HCT116 (cell line): Measurements from ENCODE around the gene SARM1. TPM values are rescaled to one million over a fixed set of nuclear protein-coding genes. Genes with fewer than 3 reads are reported as not detected.

ENCODE experiments used
- ATAC-seq: fragments of 200-7000 bp; cut with Tn5 transposase; 2 replicates; pipeline ENCODE4 v1.9.1; 2020; ENCODE audit warnings: mild to moderate bottlenecking, moderate library complexity
- BruUV-seq: library from RNA; stranded (reverse); fragments of 400-500 nt; replicated peaks from 2 replicates; lab custom pipeline; 2021; lab: Mats Ljungman, UMichigan
- CTCF ChIA-PET: fragments of 300-600 bp; sonication (Branson Sonifier 250); formaldehyde crosslinking; loops from one replicate; lab custom pipeline; 2021; ENCODE audit warnings: antibody characterized with exemption; lab: Charles Lee
- POLR2A ChIA-PET: fragments of 300-600, 350-600 bp; sonication (Branson Sonifier 250); formaldehyde crosslinking; loops from one replicate; lab custom pipeline; 2021; ENCODE audit warnings: antibody characterized with exemption; lab: Charles Lee
- RAD21 ChIA-PET, 2 experiments: fragments of 300-600 bp; sonication (Branson Sonifier 250); formaldehyde crosslinking; loops; one replicate each; lab custom pipeline; 2023; ENCODE audit warnings: low total read pairs in 2 of 2; ENCODE audit not compliant: uncharacterized antibody in 2 of 2, unreplicated experiment in 2 of 2, low non-redundant PET in 1 of 2; lab: Charles Lee
- DNase-seq: peaks from one replicate; pipeline ENCODE4 v3.0.0-alpha.2; 2010; ENCODE audit warnings: low read depth, low spot score
- H2AFZ ChIP-seq: fragments of 200-600 bp; shearing (Covaris generic), sonication (generic); 2 replicates; pipeline ENCODE4 v1.6.1; 2017; ENCODE audit warnings: low read depth, mixed run types, mixed read lengths, antibody characterized with exemption, low read length; ENCODE audit not compliant: poor library complexity, severe bottlenecking
- H3K27ac ChIP-seq: 2 replicates; pipeline ENCODE4 v1.5.1; 2012; ENCODE audit warnings: low read depth, low read length
- H3K27me3 ChIP-seq: fragments of 200-600 bp; sonication (generic); 2 replicates; pipeline ENCODE4 v1.6.1; 2016; ENCODE audit warnings: mixed run types, low read length, mixed read lengths; ENCODE audit not compliant: insufficient read depth
- H3K36me3 ChIP-seq, 2 experiments: fragments of 200-500 bp in 1 of 2; fragments of 200-600 bp in 1 of 2; sonication (Bioruptor generic) in 1 of 2; sonication (generic) in 1 of 2; 2 replicates each; pipeline versions ENCODE4 v1.5.1 to v1.6.1; 2014 to 2016; ENCODE audit warnings: low read length in 2 of 2, inconsistent platforms in 1 of 2, mixed read lengths in 1 of 2, mixed run types in 1 of 2; ENCODE audit not compliant: insufficient read depth in 2 of 2, control insufficient read depth in 1 of 2
- H3K4me1 ChIP-seq, 2 experiments: fragments of 200-600 bp in 1 of 2; sonication (generic) in 1 of 2; 2 replicates each; pipeline versions ENCODE4 v1.5.1 to v1.6.1; 2012 to 2017; ENCODE audit warnings: low read length in 2 of 2, inconsistent platforms in 1 of 2, mild to moderate bottlenecking in 1 of 2, mixed read lengths in 1 of 2, mixed run types in 1 of 2, moderate library complexity in 1 of 2; ENCODE audit not compliant: insufficient read depth in 2 of 2, control insufficient read depth in 1 of 2
- H3K4me2 ChIP-seq: fragments of 200-600 bp; sonication (generic); 2 replicates; pipeline ENCODE4 v1.6.1; 2017; ENCODE audit warnings: mixed run types, low read length, mixed read lengths
- H3K4me3 ChIP-seq, 2 experiments: fragments of 200-600 bp in 1 of 2; sonication (generic) in 1 of 2; replicated peaks in 1 of 2; 2 replicates each; pipeline ENCODE4 v1.5.1; 2011 to 2016; ENCODE audit warnings: low read length in 2 of 2, control low read depth in 1 of 2, low read depth in 1 of 2, mild to moderate bottlenecking in 1 of 2, mixed read lengths in 1 of 2, mixed run types in 1 of 2
- H3K79me2 ChIP-seq: fragments of 200-600 bp; sonication (generic); 2 replicates; pipeline ENCODE4 v1.6.1; 2017; ENCODE audit warnings: mild to moderate bottlenecking, mixed run types, low read length, moderate library complexity, mixed read lengths; ENCODE audit not compliant: insufficient read depth
- H3K9ac ChIP-seq: fragments of 200-600 bp; sonication (generic); 2 replicates; pipeline ENCODE4 v1.6.1; 2016; ENCODE audit warnings: low read length, mixed read lengths
- H3K9me2 ChIP-seq: fragments of 200-600 bp; sonication (generic), shearing (Covaris generic); 2 replicates; pipeline ENCODE4 v1.6.1; 2017; ENCODE audit warnings: mixed run types, mild to moderate bottlenecking, moderate library complexity; ENCODE audit not compliant: insufficient read depth
- H3K9me3 ChIP-seq, 2 experiments: fragments of 200-500 bp in 1 of 2; fragments of 200-600 bp in 1 of 2; sonication (Bioruptor generic) in 1 of 2; sonication (generic) in 1 of 2; 2 replicates each; pipeline ENCODE4 v1.6.1; 2014 to 2017; ENCODE audit warnings: low read length in 2 of 2, mixed read lengths in 2 of 2, inconsistent platforms in 1 of 2, low read depth in 1 of 2, mild to moderate bottlenecking in 1 of 2, mixed run types in 1 of 2, moderate library complexity in 1 of 2; ENCODE audit not compliant: control insufficient read depth in 1 of 2, insufficient read depth in 1 of 2
- H4K20me1 ChIP-seq: fragments of 200-600 bp; sonication (generic), shearing (Covaris generic); 2 replicates; pipeline ENCODE4 v1.6.1; 2017; ENCODE audit warnings: mixed run types, mild to moderate bottlenecking, moderate library complexity; ENCODE audit not compliant: insufficient read depth
- CBX3 ChIP-seq: IDR thresholded peaks from 2 replicates; pipeline ENCODE4 v1.6.1; 2012; ENCODE audit warnings: low read depth
- CEBPB ChIP-seq: IDR thresholded peaks from 2 replicates; pipeline ENCODE4 v1.6.1; 2012; ENCODE audit warnings: low read depth
- POLR2A ChIP-seq: IDR thresholded peaks from 2 replicates; pipeline ENCODE4 v1.7.0; 2011; ENCODE audit warnings: borderline replicate concordance; ENCODE audit not compliant: insufficient read depth, insufficient read length; ENCODE audit errors: extremely low read depth
- POLR2AphosphoS5 ChIP-seq: IDR thresholded peaks from 2 replicates; pipeline ENCODE4 v1.6.1; 2011; ENCODE audit warnings: mild to moderate bottlenecking, low read depth, low read length, moderate library complexity
- RAD21 ChIP-seq: IDR thresholded peaks from 2 replicates; pipeline ENCODE4 v1.6.1; 2012; ENCODE audit warnings: low read depth, mild to moderate bottlenecking
- ZBTB33 ChIP-seq: IDR thresholded peaks from 2 replicates; pipeline ENCODE4 v1.6.1; 2011; ENCODE audit warnings: mild to moderate bottlenecking, low read length, moderate library complexity; ENCODE audit not compliant: insufficient replicate concordance; ENCODE audit errors: extremely low read depth
- intact Hi-C: fragments of 100-400 bp; cut with micrococcal nuclease; formaldehyde crosslinking; loops from 2 replicates; pipeline ENCODE4 v1.10.0; 2022
- total RNA-seq: library from RNA; stranded (reverse); gene quantifications from one replicate; pipeline ENCODE4 v1.2.1, GENCODE V29; 2021; ENCODE audit not compliant: unreplicated experiment

The SARM1 gene
- total RNA-seq, 1 experiment from 2014 or later, result 1.3 TPM

- H3K9ac ChIP-seq, result no peak overlapping the region
- intact Hi-C loops, result no loop called here
- H2AFZ ChIP-seq, result no peak overlapping the region
- ATAC-seq, result no peak
- H3K4me3 ChIP-seq, result no peak overlapping the region
- ChIA-PET CTCF (no interaction called here), POLR2A (no interaction called here), RAD21 (no interaction called here)
- no peaks in the 10 kb centered on the region for H3K9me3 ChIP-seq
- no peaks in the 10 kb centered on the region for H3K27me3 ChIP-seq
- no peak overlapping the region for H3K4me2 ChIP-seq
- H4K20me1 ChIP-seq, result no peaks in the 10 kb centered on the region
- H3K4me1 ChIP-seq, result peaks cover 0 to 12% of the 10 kb centered on the region in 2 experiments; a peak in 2 of 4 replicates
- no TSS peak for BruUV-seq
- H3K9me2 ChIP-seq, result no peaks in the 10 kb centered on the region
- TF ChIP-seq ZBTB33, result no peak
- no peak for TF ChIP-seq POLR2A
- H3K79me2 ChIP-seq, result peaks cover 7% of the 10 kb centered on the region; the same call in 1 of the 2 replicates
- H3K27ac ChIP-seq, result no peak overlapping the region
- H3K36me3 ChIP-seq, result peaks cover 36 to 58% of the 10 kb centered on the region in 2 experiments
- no peak for DNase-seq
Measured at GRCh38 chr17:28343491-28343932, 28.0 kb upstream of the SARM1 start.

- CTCF ChIA-PET, result no interaction called here
- H4K20me1 ChIP-seq, result no peaks in the 10 kb centered on the region
Measured at GRCh38 chr17:28344011-28344410, 27.5 kb upstream of the SARM1 start.

More at GRCh38 chr17:28344011-28344410, 27.5 kb upstream of the SARM1 start:
- peaks cover 36 to 63% of the 10 kb centered on the region in 2 experiments for H3K36me3 ChIP-seq
- H2AFZ ChIP-seq, result no peak overlapping the region
- no peaks in the 10 kb centered on the region for H3K9me3 ChIP-seq
- no peak overlapping the region for H3K4me3 ChIP-seq
- H3K4me2 ChIP-seq, result no peak overlapping the region
- H3K27me3 ChIP-seq, result no peaks in the 10 kb centered on the region
- H3K79me2 ChIP-seq, result peaks cover 4% of the 10 kb centered on the region; the same call in 1 of the 2 replicates
- H3K4me1 ChIP-seq, result peaks cover 0 to 9% of the 10 kb centered on the region in 2 experiments; a peak in 2 of 4 replicates
- intact Hi-C loops, result no loop called here
- H3K9ac ChIP-seq, result no peak overlapping the region
- DNase-seq, result no peak
- RAD21 ChIA-PET, result no interaction called here
- H3K9me2 ChIP-seq, result no peaks in the 10 kb centered on the region
- ATAC-seq, result no peak
- H3K27ac ChIP-seq, result no peak overlapping the region
- no peak for TF ChIP-seq POLR2AphosphoS5
- no peak for TF ChIP-seq CEBPB
- TF ChIP-seq RAD21, result no peak
- no peak for TF ChIP-seq CBX3
- no TSS peak for BruUV-seq
- POLR2A ChIA-PET, result no interaction called here
